GM18868 (cell line): ENCODE data around the gene HES6.

ENCODE experiments used
- ATAC-seq: cut with Tn5 transposase; IDR thresholded peaks from one replicate; pipeline ENCODE4 v1.9.1; 2021; ENCODE audit warnings: mild to moderate bottlenecking, moderate library complexity; ENCODE audit not compliant: unreplicated experiment

Gene HES6

GRCh38 chr2:238202326-238203093, 37.3 kb downstream of the HES6 start:
- ATAC-seq = no peak

- no peak for ATAC-seq
These were observed 49.4 kb downstream of the HES6 start for GRCh38 chr2:238190445-238190844.
